T-helper 1 cell (primary cell): Measurements from ENCODE around the gene F11R.
A peak's percentile ranks its signal among the peaks of the same experiment; 100 is the strongest.
"Not testable (repeated sequence)": the region's sequence is repeated elsewhere in the genome, so short reads cannot be mapped to it uniquely, and the experiment has no call there.

Experiments
- DNase-seq, 5 donors: peaks; one replicate each; pipeline ENCODE4 v3.0.0-alpha.2; 2012 to 2020

Gene F11R

GRCh38 chr1:160961419-160961818 is 59.5 kb downstream of the F11R start:
- DNase-seq, result no peak

- DNase-seq, result no peak
Observed at GRCh38 chr1:160956966-160957365, 64.0 kb downstream of the F11R start.

- peak in 3 of 5 donors; percentile 15 to 67 (median 31) for DNase-seq
Observed at GRCh38 chr1:160954158-160955104, 66.5 kb downstream of the F11R start, which contains the start of gene ITLN2. ITLN2 (minus strand) TSS chr1:160954809; CDS start chr1:160954741, 68 bp downstream.

- DNase-seq, result no peak
Observed at GRCh38 chr1:160953030-160953429, 67.9 kb downstream of the F11R start.

- DNase-seq, result no peak
Observed at GRCh38 chr1:160952129-160952510, 68.8 kb downstream of the F11R start.

- DNase-seq, result peak; percentile 20 to 78 (median 51)
Observed at GRCh38 chr1:160951443-160952128, 69.4 kb downstream of the F11R start.

- DNase-seq, result no peak
Observed at GRCh38 chr1:160950657-160951056, 70.3 kb downstream of the F11R start.

GRCh38 chr1:160949881-160950280 is 71.1 kb downstream of the F11R start:
- DNase-seq, result no peak

GRCh38 chr1:160949216-160949880 is 71.6 kb downstream of the F11R start:
- DNase-seq, result not testable (repeated sequence)

GRCh38 chr1:160947174-160947759 is 73.7 kb downstream of the F11R start:
- DNase-seq, result not testable (repeated sequence)

GRCh38 chr1:160945881-160946280 is 75.1 kb downstream of the F11R start:
- not testable (repeated sequence) for DNase-seq
